HepG2 (cell line): ENCODE data around the gene MCAM. TPM values are rescaled to one million over a fixed set of nuclear protein-coding genes. Genes with fewer than 3 reads are reported as not detected.

Experiments used
- ATAC-seq: fragments of 200-7000 bp; cut with Tn5 transposase; 3 replicates; pipeline ENCODE4 v1.9.1; 2020; ENCODE audit warnings: mild to moderate bottlenecking, moderate library complexity
- BruUV-seq: library from RNA; stranded (reverse); fragments of 400-500 nt; replicated peaks from 2 replicates; lab custom pipeline; 2021; lab: Mats Ljungman, UMichigan
- CTCF ChIA-PET: fragments of 300-600 bp; formaldehyde crosslinking; extraction: SDS; loops from one replicate; lab custom pipeline; 2021; ENCODE audit warnings: low total read pairs, inconsistent platforms, low intra/inter-chr PET ratio; lab: Yijun Ruan, JAX
- POLR2A ChIA-PET: fragments of 350-600 bp; sonication (Branson Sonifier 250); formaldehyde crosslinking; loops from one replicate; lab custom pipeline; 2020; ENCODE audit warnings: antibody characterized with exemption, inconsistent platforms; lab: Yijun Ruan, JAX
- DNase-seq: peaks from one replicate; pipeline ENCODE4 v3.0.0-alpha.2; 2015; ENCODE audit warnings: low spot score
- FAIRE-seq: peaks from 3 replicates; lab custom pipeline; 2011; peaks lifted over from hg19 to GRCh38; lab: Jason Lieb, UNC
- H2AFZ ChIP-seq: one replicate; pipeline ENCODE4 v1.6.1; 2011; ENCODE audit warnings: low read length, inconsistent platforms
- H3K27ac ChIP-seq: fragments of 300-600 bp; 3 replicates; pipeline ENCODE4 v1.8.0; 2011; ENCODE audit warnings: mixed run types, mild to moderate bottlenecking, mixed read lengths, low read length, inconsistent platforms; ENCODE audit not compliant: insufficient read depth; ENCODE audit errors: extremely low read length
- H3K27me3 ChIP-seq, 2 experiments: fragments of 200-600 bp in 1 of 2; 2 replicates in 1 of 2; 3 replicates in 1 of 2; pipeline versions ENCODE4 v1.6.0 to v1.8.0; 2011; ENCODE audit warnings: low read length in 2 of 2, mild to moderate bottlenecking in 2 of 2, moderate library complexity in 2 of 2, inconsistent platforms in 1 of 2; ENCODE audit not compliant: insufficient read depth in 2 of 2, control insufficient read depth in 1 of 2
- H3K36me3 ChIP-seq, 2 experiments: fragments of 200-600 bp in 1 of 2; replicated peaks in 1 of 2; 2 replicates in 1 of 2; 3 replicates in 1 of 2; pipeline versions ENCODE4 v1.5.1 to v1.8.0; 2011; ENCODE audit warnings: low read length in 2 of 2, inconsistent platforms in 1 of 2; ENCODE audit not compliant: insufficient read depth in 2 of 2, control insufficient read depth in 1 of 2
- H3K4me1 ChIP-seq: 2 replicates; pipeline ENCODE4 v1.5.1; 2012; ENCODE audit warnings: low read length, inconsistent platforms; ENCODE audit not compliant: insufficient read depth
- H3K4me2 ChIP-seq: 2 replicates; pipeline ENCODE4 v1.6.0; 2011; ENCODE audit warnings: low read depth, low read length, inconsistent platforms
- H3K4me3 ChIP-seq, 3 experiments: fragments of 200-600 bp in 1 of 3; sonication (generic), shearing (Covaris generic) in 1 of 3; replicated peaks in 1 of 3; 2 replicates each; pipeline ENCODE4 v1.5.1; 2011 to 2016; ENCODE audit warnings: low read length in 3 of 3, inconsistent platforms in 2 of 3, low read depth in 2 of 3, mild to moderate bottlenecking in 2 of 3, control low read depth in 1 of 3, mixed read lengths in 1 of 3; ENCODE audit not compliant: insufficient read depth in 1 of 3
- H3K79me2 ChIP-seq: one replicate; pipeline ENCODE4 v1.6.1; 2011; ENCODE audit warnings: low read length, inconsistent platforms; ENCODE audit not compliant: insufficient read depth
- H3K9ac ChIP-seq: 2 replicates; pipeline ENCODE4 v1.6.0; 2011; ENCODE audit warnings: mild to moderate bottlenecking, low read depth, low read length, inconsistent platforms; ENCODE audit not compliant: insufficient read depth
- H3K9me3 ChIP-seq: 2 replicates; pipeline ENCODE4 v1.5.1; 2012; ENCODE audit warnings: mild to moderate bottlenecking, low read length
- H4K20me1 ChIP-seq: 2 replicates; pipeline ENCODE4 v1.6.0; 2011; ENCODE audit warnings: inconsistent platforms, mild to moderate bottlenecking, low read length, moderate library complexity; ENCODE audit not compliant: insufficient read depth
- CHD4 ChIP-seq: fragments of 200-600 bp; sonication (generic); IDR thresholded peaks from 2 replicates; pipeline ENCODE4 v1.7.0; 2017; ENCODE audit warnings: mild to moderate bottlenecking, low read length, borderline replicate concordance
- DNMT1 ChIP-seq: sonication (generic); formaldehyde crosslinking; IDR thresholded peaks from 2 replicates; pipeline ENCODE4 v1.5.1; 2020; ENCODE audit warnings: mild to moderate bottlenecking, missing genetic modification reagents
- MAFG ChIP-seq: sonication (generic); formaldehyde crosslinking; IDR thresholded peaks from 2 replicates; pipeline ENCODE4 v1.5.1; 2020; ENCODE audit warnings: mild to moderate bottlenecking, missing genetic modification reagents
- ZC3H13 ChIP-seq: sonication (generic); formaldehyde crosslinking; IDR thresholded peaks from 2 replicates; pipeline ENCODE4 v1.8.1; 2023; ENCODE audit warnings: mild to moderate bottlenecking, missing genetic modification reagents, moderate library complexity
- ZNF501 ChIP-seq: sonication (generic); formaldehyde crosslinking; IDR thresholded peaks from 2 replicates; pipeline ENCODE4 v1.5.1; 2020; ENCODE audit warnings: mild to moderate bottlenecking, moderate library complexity, missing genetic modification reagents
- WGBS: methylation state at CpG from one replicate; pipeline ENCODE4 v1.1.6; 2017; ENCODE audit warnings: low lambda C conversion rate; 5-methylcytosine and 5-hydroxymethylcytosine counted together
- in situ Hi-C: cut with HindIII; loops from 2 replicates; pipeline ENCODE4 v1.10.0; 2017; ENCODE audit warnings: low pct_unique_long_range_greater_than_20kb; ENCODE audit not compliant: extremely low pct_ligation_motif_present
- intact Hi-C: fragments of 100-400 bp; cut with micrococcal nuclease; formaldehyde crosslinking; loops from one replicate; pipeline ENCODE4 v1.10.0; 2022; ENCODE audit not compliant: unreplicated experiment
- polyA plus RNA-seq, 8 experiments: library from polyadenylated mRNA; depleted of rRNA in 3 of 8; stranded (reverse) in 7 of 8; unstranded in 1 of 8; fragments of >200 nt; fragmentation: Illumina TruSeq in 4 of 8; extraction: Trizol in 4 of 8; gene quantifications; 2 replicates each; pipeline versions ENCODE4 v1.2.1 to v1.2.3, GENCODE V29; 2011 to 2016; ENCODE audit warnings: low read depth in 4 of 8, missing spikeins in 1 of 8, mixed read lengths in 1 of 8; ENCODE audit not compliant: insufficient read depth in 1 of 8
- total RNA-seq, 5 experiments: library from RNA; depleted of rRNA; stranded (reverse); fragments of >200 nt; fragmentation: Illumina TruSeq; extraction: Trizol; gene quantifications; 2 replicates each; pipeline ENCODE4 v1.2.3, GENCODE V29; 2016; ENCODE audit warnings: low read depth in 1 of 5
- TF ChIP-seq, protein P1 (sequence below): sonication (generic); formaldehyde crosslinking; IDR thresholded peaks from 2 replicates; pipeline ENCODE4 v1.5.1; 2020; ENCODE audit warnings: mild to moderate bottlenecking, moderate library complexity, missing genetic modification reagents
- TF ChIP-seq, protein P2 (sequence below): sonication (generic); formaldehyde crosslinking; IDR thresholded peaks from 2 replicates; pipeline ENCODE4 v1.9.0; 2022; ENCODE audit warnings: missing genetic modification reagents, mild to moderate bottlenecking, borderline replicate concordance

MCAM gene
- total and polyA plus RNA-seq, 2 of the 13 experiments (the other 11 are each of a cell fraction or from before 2014, with no cell fraction given), result 12.1 to 15.2 TPM

DNA sequence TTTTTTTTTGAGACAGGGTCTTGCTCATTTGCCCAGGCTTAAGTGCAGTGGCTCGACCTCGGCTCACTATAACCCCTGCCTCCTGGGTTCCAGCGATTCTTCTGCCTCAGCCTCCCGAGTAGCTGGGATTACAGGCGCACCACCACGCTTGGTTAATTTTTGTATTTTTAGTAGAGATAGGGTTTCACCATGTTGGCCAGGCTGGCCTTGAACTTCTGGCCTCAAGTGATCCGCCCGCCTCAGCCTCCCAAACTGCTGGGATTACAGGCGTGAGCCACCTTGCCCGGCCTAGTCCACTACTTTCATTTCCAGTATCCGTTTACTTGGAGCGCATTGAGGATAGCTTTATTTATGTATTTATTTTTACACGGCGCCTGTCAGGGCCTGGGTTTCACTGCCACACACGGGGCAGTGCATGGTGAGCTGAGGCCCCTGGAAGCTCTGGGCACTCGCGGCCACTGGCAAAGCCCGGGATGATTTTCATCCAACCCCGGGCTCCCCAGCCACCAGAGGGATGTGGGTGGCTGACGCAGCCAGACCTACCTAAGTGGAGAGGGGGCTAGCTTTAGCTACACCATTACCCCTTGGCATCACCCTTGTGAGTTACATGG, 6.1 kb upstream of the MCAM start:
- H4K20me1 ChIP-seq, result no peaks in the 10 kb centered on the region
- H3K9ac ChIP-seq, result no peak overlapping the region
- TF ChIP-seq ZNF501 (CRISPR knock-in tag) (0 out of 2 replicates have a peak, but pooled peaks have one; percentile 28), ZC3H13 (CRISPR knock-in tag) (0 out of 2 replicates have a peak, but pooled peaks have one; percentile 27), CHD4 (peak; percentile 60; the same call in 1 of the 2 replicates), DNMT1 (CRISPR knock-in tag) (no peak), MAFG (CRISPR knock-in tag) (no peak)
- TF ChIP-seq, protein P1, sequence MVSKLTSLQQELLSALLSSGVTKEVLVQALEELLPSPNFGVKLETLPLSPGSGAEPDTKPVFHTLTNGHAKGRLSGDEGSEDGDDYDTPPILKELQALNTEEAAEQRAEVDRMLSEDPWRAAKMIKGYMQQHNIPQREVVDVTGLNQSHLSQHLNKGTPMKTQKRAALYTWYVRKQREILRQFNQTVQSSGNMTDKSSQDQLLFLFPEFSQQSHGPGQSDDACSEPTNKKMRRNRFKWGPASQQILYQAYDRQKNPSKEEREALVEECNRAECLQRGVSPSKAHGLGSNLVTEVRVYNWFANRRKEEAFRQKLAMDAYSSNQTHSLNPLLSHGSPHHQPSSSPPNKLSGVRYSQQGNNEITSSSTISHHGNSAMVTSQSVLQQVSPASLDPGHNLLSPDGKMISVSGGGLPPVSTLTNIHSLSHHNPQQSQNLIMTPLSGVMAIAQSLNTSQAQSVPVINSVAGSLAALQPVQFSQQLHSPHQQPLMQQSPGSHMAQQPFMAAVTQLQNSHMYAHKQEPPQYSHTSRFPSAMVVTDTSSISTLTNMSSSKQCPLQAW, result 0 out of 2 replicates have a peak, but pooled peaks have one; percentile 14
- TF ChIP-seq, protein P2, sequence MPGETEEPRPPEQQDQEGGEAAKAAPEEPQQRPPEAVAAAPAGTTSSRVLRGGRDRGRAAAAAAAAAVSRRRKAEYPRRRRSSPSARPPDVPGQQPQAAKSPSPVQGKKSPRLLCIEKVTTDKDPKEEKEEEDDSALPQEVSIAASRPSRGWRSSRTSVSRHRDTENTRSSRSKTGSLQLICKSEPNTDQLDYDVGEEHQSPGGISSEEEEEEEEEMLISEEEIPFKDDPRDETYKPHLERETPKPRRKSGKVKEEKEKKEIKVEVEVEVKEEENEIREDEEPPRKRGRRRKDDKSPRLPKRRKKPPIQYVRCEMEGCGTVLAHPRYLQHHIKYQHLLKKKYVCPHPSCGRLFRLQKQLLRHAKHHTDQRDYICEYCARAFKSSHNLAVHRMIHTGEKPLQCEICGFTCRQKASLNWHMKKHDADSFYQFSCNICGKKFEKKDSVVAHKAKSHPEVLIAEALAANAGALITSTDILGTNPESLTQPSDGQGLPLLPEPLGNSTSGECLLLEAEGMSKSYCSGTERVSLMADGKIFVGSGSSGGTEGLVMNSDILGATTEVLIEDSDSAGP (CRISPR knock-in tag), result 0 out of 2 replicates have a peak, but pooled peaks have one; percentile 21
- in situ Hi-C loops, result no loop called here
- FAIRE-seq (no peak), DNase-seq (no peak), ATAC-seq (no peak)
- H2AFZ ChIP-seq, result no peak overlapping the region
- H3K4me2 ChIP-seq, result peak overlapping the region; percentile 42; the same call in 1 of the 2 replicates
- POLR2A ChIA-PET, result interaction anchor here (1.3 to 1.9 kb wide), 4 partner anchors 15 to 58 kb away, joined by 3 to 6 read pairs (median 4); partner anchors contain the start of gene USP2
- no TSS peak for BruUV-seq
- H3K36me3 ChIP-seq, result no peaks in the 10 kb centered on the region
- no peak overlapping the region for H3K27ac ChIP-seq
- WGBS, result 64% methylated on average over 19 of the region's 20 CpGs
- CTCF ChIA-PET, result interaction anchor here (0.9 kb wide), 1 partner anchor 51 kb away, joined by 5 read pairs; no protein-coding TSS in a partner anchor
- H3K4me1 ChIP-seq, result peaks cover 63% of the 10 kb centered on the region
- no peaks in the 10 kb centered on the region for H3K9me3 ChIP-seq
- no peaks in the 10 kb centered on the region for H3K79me2 ChIP-seq
- no peak overlapping the region for H3K4me3 ChIP-seq
- no peaks in the 10 kb centered on the region; a peak in 2 of 5 replicates for H3K27me3 ChIP-seq
- intact Hi-C loops, result loop anchor here (10.0 kb wide), 1 partner anchor 118 kb away; the partner anchor contains the start of gene CBL
